CD4-positive, alpha-beta memory T cell (primary cell): ENCODE measurements around the gene GOLGA1. TPM values are rescaled to one million over a fixed set of nuclear protein-coding genes. Genes with fewer than 3 reads are reported as not detected.
A peak's percentile ranks its signal among the peaks of the same experiment; 100 is the strongest.

Experiments used
- CTCF ChIA-PET: fragments of 350-600 bp; sonication (Branson Sonifier 250); formaldehyde crosslinking; loops from one replicate; lab custom pipeline; 2021; ENCODE audit warnings: inconsistent platforms; ENCODE audit not compliant: partially characterized antibody; lab: Charles Lee
- POLR2A ChIA-PET: fragments of 350-600 bp; sonication (Branson Sonifier 250); formaldehyde crosslinking; loops from one replicate; lab custom pipeline; 2021; ENCODE audit not compliant: partially characterized antibody; lab: Charles Lee
- DNase-seq, 5 donors: peaks; one replicate each; pipeline versions ENCODE4 v3.0.0 to v3.0.0-alpha.2; 2020 to 2022; ENCODE audit warnings: mixed read lengths in 1 of 5
- H3K27ac ChIP-seq: one replicate; pipeline ENCODE4 v1.7.0; 2013; ENCODE audit warnings: low read depth, low read length
- H3K27me3 ChIP-seq: 2 replicates; pipeline ENCODE4 v1.7.0; 2013; ENCODE audit warnings: mild to moderate bottlenecking, low read length, moderate library complexity; ENCODE audit not compliant: insufficient read depth
- H3K36me3 ChIP-seq: 2 replicates; pipeline ENCODE4 v1.7.0; 2013; ENCODE audit warnings: mild to moderate bottlenecking, low read length, moderate library complexity; ENCODE audit not compliant: insufficient read depth
- H3K4me1 ChIP-seq: 2 replicates; pipeline ENCODE4 v1.7.0; 2013; ENCODE audit warnings: mild to moderate bottlenecking, low read length, moderate library complexity; ENCODE audit not compliant: insufficient read depth
- H3K4me3 ChIP-seq, 2 donors: one replicate each; pipeline ENCODE4 v1.7.0; 2013; ENCODE audit warnings: low read length in 2 of 2, mild to moderate bottlenecking in 1 of 2
- H3K9me3 ChIP-seq, 2 donors: one replicate each; pipeline ENCODE4 v1.7.0; 2013; ENCODE audit warnings: low read length in 2 of 2, control low read depth in 1 of 2; ENCODE audit not compliant: control insufficient read depth in 1 of 2
- H3K27ac Mint-ChIP-seq, 7 donors: one replicate each; pipeline ENCODE4 v1.8.0; 2020 to 2021; ENCODE audit warnings: mixed read lengths in 7 of 7, mild to moderate bottlenecking in 6 of 7, inconsistent platforms in 3 of 7, moderate library complexity in 3 of 7
- H3K27me3 Mint-ChIP-seq, 2 donors: one replicate each; pipeline ENCODE4 v1.8.0; 2020 to 2021; ENCODE audit warnings: mixed read lengths in 2 of 2
- H3K36me3 Mint-ChIP-seq, 2 donors: one replicate each; pipeline ENCODE4 v1.8.0; 2020 to 2021; ENCODE audit warnings: mixed read lengths in 2 of 2, inconsistent platforms in 1 of 2, mild to moderate bottlenecking in 1 of 2
- H3K4me1 Mint-ChIP-seq, 4 donors: one replicate each; pipeline ENCODE4 v1.8.0; 2020 to 2021; ENCODE audit warnings: mixed read lengths in 4 of 4, mild to moderate bottlenecking in 1 of 4
- H3K4me3 Mint-ChIP-seq, 8 donors: one replicate each; pipeline ENCODE4 v1.8.0; 2020 to 2021; ENCODE audit warnings: mixed read lengths in 8 of 8, mild to moderate bottlenecking in 7 of 8, moderate library complexity in 6 of 8, inconsistent platforms in 3 of 8
- H3K9me3 Mint-ChIP-seq, 8 donors: one replicate each; pipeline ENCODE4 v1.8.0; 2020 to 2021; ENCODE audit warnings: mixed read lengths in 8 of 8, mild to moderate bottlenecking in 5 of 8, inconsistent platforms in 3 of 8, moderate library complexity in 1 of 8
- intact Hi-C: fragments of 100-400 bp; cut with micrococcal nuclease; formaldehyde crosslinking; loops from one replicate; pipeline ENCODE4 v1.15.1; 2023
- polyA plus RNA-seq, 2 donors: library from polyadenylated mRNA; unstranded; fragments of 300-500 nt; fragmentation: Illumina TruSeq; gene quantifications; one replicate each; pipeline ENCODE4 v1.2.3, GENCODE V29; 2021
- total RNA-seq, 2 experiments: library from RNA; stranded (reverse); gene quantifications; one replicate each; pipeline ENCODE4 v1.2.3, GENCODE V29; 2021

The GOLGA1 gene
- total and polyA plus RNA-seq, 4 experiments from 2014 or later, result 3.1 to 38.3 (median 16.7) TPM

DNA sequence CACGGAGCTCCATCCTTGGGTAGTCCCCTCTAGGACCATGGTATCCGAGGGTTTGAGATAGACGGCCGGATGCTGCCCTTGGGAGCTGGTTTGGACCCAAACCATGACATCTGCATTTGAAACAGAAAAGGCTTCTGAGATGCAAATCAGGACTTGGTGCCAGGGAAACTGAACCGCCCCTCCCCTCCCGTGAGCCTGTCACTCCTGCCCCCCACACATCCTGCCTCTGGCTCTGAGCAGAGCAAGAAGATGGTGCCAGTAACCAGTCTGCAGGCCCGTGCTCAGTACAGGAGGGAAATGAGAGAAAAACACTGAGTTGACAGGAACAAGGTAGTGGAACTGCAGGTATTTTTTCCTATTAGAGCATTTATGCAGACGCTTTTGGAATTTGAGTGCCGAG lies 60.4 kb downstream of the GOLGA1 start:
- Histone ChIP-seq H3K27me3 (no peaks in the 10 kb centered on the region), H3K36me3 (peaks cover 65% of the 10 kb centered on the region), H3K4me1 (no peaks in the 10 kb centered on the region), H3K4me3 (no peak overlapping the region), H3K9me3 (no peaks in the 10 kb centered on the region), H3K27ac (no peak overlapping the region)
- Mint-ChIP-seq H3K9me3 (no peaks in the 10 kb centered on the region), H3K36me3 (peaks cover 38 to 59% of the 10 kb centered on the region in 2 donors), H3K4me3 (no peak overlapping the region), H3K27me3 (no peaks in the 10 kb centered on the region), H3K4me1 (peaks cover 0 to 6% (median 6%) of the 10 kb centered on the region in 4 donors), H3K27ac (no peak overlapping the region)
- POLR2A ChIA-PET, result no interaction called here
- intact Hi-C loops, result no loop called here
- CTCF ChIA-PET, result interaction anchor here (1.1 kb wide), 1 partner anchor 27 kb away, joined by 4 read pairs; the partner anchor contains the start of gene WDR38
- DNase-seq, result no peak

DNA sequence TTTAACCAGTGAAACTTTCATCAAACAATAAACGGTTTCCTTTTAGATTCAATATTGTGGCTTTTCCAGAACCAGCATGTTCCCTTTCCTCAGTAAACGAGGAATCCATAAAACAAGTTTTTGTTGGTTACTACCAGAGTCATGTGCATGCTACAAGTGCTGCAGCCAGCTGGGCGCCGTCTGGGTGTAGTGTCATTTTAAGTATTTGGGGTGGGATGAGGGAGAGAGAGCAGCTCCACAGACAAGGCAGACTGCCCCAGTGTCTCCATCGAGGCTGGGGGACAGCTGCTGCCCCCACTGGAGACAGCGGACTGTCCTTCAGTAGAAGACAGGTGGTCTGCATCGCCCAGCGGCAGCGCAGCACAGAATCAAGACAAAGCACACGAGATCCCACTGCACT lies 61.7 kb downstream of the GOLGA1 start:
- Histone ChIP-seq H3K36me3 (peaks cover 71% of the 10 kb centered on the region), H3K4me3 (no peak overlapping the region), H3K27ac (no peak overlapping the region), H3K9me3 (no peaks in the 10 kb centered on the region), H3K27me3 (no peaks in the 10 kb centered on the region), H3K4me1 (peaks cover 10% of the 10 kb centered on the region)
- ChIA-PET POLR2A (interaction anchor here (0.7 to 1.1 kb wide), 2 partner anchors 10 to 24 kb away, joined by 3 read pairs; no protein-coding TSS in a partner anchor), CTCF (interaction anchor here (2.2 to 2.4 kb wide), 2 partner anchors 14 to 26 kb away, joined by 8 to 14 read pairs; partner anchors contain the start of gene WDR38)
- H3K27ac Mint-ChIP-seq, result peak overlapping the region in 4 of 7 donors; percentile 56 to 62 (median 60)
- no peak overlapping the region for H3K4me3 Mint-ChIP-seq
- no peaks in the 10 kb centered on the region for H3K27me3 Mint-ChIP-seq
- no peaks in the 10 kb centered on the region for H3K9me3 Mint-ChIP-seq
- H3K4me1 Mint-ChIP-seq, result peaks cover 6 to 15% (median 8%) of the 10 kb centered on the region in 4 donors
- H3K36me3 Mint-ChIP-seq, result peaks cover 34 to 60% of the 10 kb centered on the region in 2 donors
- intact Hi-C loops, result no loop called here
- DNase-seq, result no peak

DNA sequence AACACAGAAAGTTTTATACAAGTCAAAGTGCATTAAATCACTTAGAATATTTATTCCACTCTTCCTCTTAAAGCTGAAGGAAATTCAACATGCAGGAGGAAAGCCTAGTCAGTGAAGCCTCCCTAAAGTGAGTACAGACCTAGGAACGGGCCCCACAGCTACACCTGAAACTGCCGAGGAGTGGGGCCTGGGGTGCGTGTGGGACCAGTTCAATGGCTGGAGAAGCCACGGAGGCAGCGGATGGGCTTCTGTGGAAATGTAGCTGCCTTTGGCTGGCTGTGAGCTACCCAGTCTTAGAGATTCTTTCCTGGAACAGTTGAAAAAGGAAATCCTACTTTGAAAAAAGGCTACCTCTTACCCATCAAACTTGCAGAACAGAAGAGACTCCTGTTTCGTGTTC lies 62.4 kb downstream of the GOLGA1 start:
- H3K27me3 Mint-ChIP-seq, result no peaks in the 10 kb centered on the region
- Histone ChIP-seq H3K36me3 (peaks cover 77% of the 10 kb centered on the region), H3K4me3 (no peak overlapping the region), H3K4me1 (peaks cover 17% of the 10 kb centered on the region), H3K27ac (no peak overlapping the region), H3K9me3 (no peaks in the 10 kb centered on the region), H3K27me3 (no peaks in the 10 kb centered on the region)
- peaks cover 32 to 61% of the 10 kb centered on the region in 2 donors for H3K36me3 Mint-ChIP-seq
- POLR2A ChIA-PET, result interaction anchor here (1.0 to 3.8 kb wide), 3 partner anchors 8 to 87 kb away, joined by 3 to 16 read pairs (median 4); partner anchors contain the start of genes ARPC5L and RPL35
- H3K27ac Mint-ChIP-seq, result peak overlapping the region in 3 of 7 donors; percentile 19 to 62 (median 48)
- no peak for DNase-seq
- CTCF ChIA-PET, result interaction anchor here (2.2 to 2.4 kb wide), 2 partner anchors 15 to 25 kb away, joined by 8 to 14 read pairs; partner anchors contain the start of gene WDR38
- intact Hi-C loops, result no loop called here
- H3K4me3 Mint-ChIP-seq, result no peak overlapping the region
- H3K4me1 Mint-ChIP-seq, result peaks cover 7 to 22% (median 13%) of the 10 kb centered on the region in 4 donors
- no peaks in the 10 kb centered on the region for H3K9me3 Mint-ChIP-seq

DNA sequence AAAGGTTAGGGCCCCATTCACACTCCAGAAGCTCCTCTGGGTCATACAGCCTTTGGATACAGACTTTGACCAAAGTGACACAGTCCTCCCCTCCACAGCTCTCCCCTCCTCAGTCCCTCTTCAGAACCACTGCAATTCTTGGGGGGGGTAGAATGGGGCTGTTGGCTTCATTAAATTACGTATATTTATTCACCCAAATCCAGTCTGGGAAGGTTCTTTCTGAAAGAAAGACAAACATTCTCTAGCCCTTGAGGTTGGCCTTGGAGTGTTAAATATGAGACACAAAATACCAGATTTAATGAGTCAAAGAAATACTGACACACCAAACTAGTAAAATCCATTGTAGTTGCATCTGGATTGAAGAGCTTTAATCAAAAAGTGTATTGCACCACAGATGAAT lies 62.9 kb downstream of the GOLGA1 start:
- ChIA-PET CTCF (interaction anchor here (2.2 to 2.4 kb wide), 2 partner anchors 16 to 25 kb away, joined by 8 to 14 read pairs; partner anchors contain the start of gene WDR38), POLR2A (interaction anchor here (1.0 to 3.8 kb wide), 3 partner anchors 8 to 88 kb away, joined by 3 to 16 read pairs (median 4); partner anchors contain the start of genes ARPC5L and RPL35)
- Histone ChIP-seq H3K27me3 (no peaks in the 10 kb centered on the region), H3K4me1 (peaks cover 22% of the 10 kb centered on the region), H3K9me3 (no peaks in the 10 kb centered on the region), H3K36me3 (peaks cover 82% of the 10 kb centered on the region), H3K27ac (no peak overlapping the region), H3K4me3 (no peak overlapping the region)
- no peak for DNase-seq
- Mint-ChIP-seq H3K4me3 (no peak overlapping the region), H3K4me1 (peaks cover 10 to 27% (median 18%) of the 10 kb centered on the region in 4 donors), H3K27ac (peak overlapping the region in 2 of 7 donors; percentile 19 to 62), H3K36me3 (peaks cover 37 to 66% of the 10 kb centered on the region in 2 donors), H3K27me3 (no peaks in the 10 kb centered on the region), H3K9me3 (no peaks in the 10 kb centered on the region)
- intact Hi-C loops, result no loop called here

- Mint-ChIP-seq H3K27me3 (no peaks in the 10 kb centered on the region), H3K4me1 (peaks cover 12 to 35% (median 26%) of the 10 kb centered on the region in 4 donors), H3K36me3 (peaks cover 39 to 68% of the 10 kb centered on the region in 2 donors), H3K4me3 (no peak overlapping the region), H3K27ac (peak overlapping the region in 5 of 7 donors; percentile 50 to 89 (median 72)), H3K9me3 (no peaks in the 10 kb centered on the region)
- ChIA-PET POLR2A (interaction anchor here (1.3 to 3.8 kb wide), 2 partner anchors 15 to 89 kb away, joined by 3 to 16 read pairs; partner anchors contain the start of genes ARPC5L and RPL35), CTCF (interaction anchor here (2.2 to 2.4 kb wide), 2 partner anchors 16 to 24 kb away, joined by 8 to 14 read pairs; partner anchors contain the start of gene WDR38)
- Histone ChIP-seq H3K27ac (no peak overlapping the region), H3K4me3 (no peak overlapping the region), H3K9me3 (no peaks in the 10 kb centered on the region), H3K27me3 (no peaks in the 10 kb centered on the region), H3K36me3 (peaks cover 85% of the 10 kb centered on the region), H3K4me1 (peaks cover 30% of the 10 kb centered on the region)
- DNase-seq, result no peak
- intact Hi-C loops, result no loop called here
Observed at GRCh38 chr9:124877021-124877782, 63.7 kb downstream of the GOLGA1 start.

- Mint-ChIP-seq H3K9me3 (no peaks in the 10 kb centered on the region), H3K4me1 (peaks cover 27 to 52% (median 42%) of the 10 kb centered on the region in 4 donors), H3K27ac (peak overlapping the region in 3 of 7 donors; percentile 6 to 53 (median 18)), H3K36me3 (peaks cover 39 to 78% of the 10 kb centered on the region in 2 donors), H3K27me3 (no peaks in the 10 kb centered on the region), H3K4me3 (no peak overlapping the region)
- POLR2A ChIA-PET, result interaction anchor here (3.8 kb wide), 1 partner anchor 14 kb away, joined by 16 read pairs; the partner anchor contains the start of genes ARPC5L and RPL35
- Histone ChIP-seq H3K4me1 (peaks cover 46% of the 10 kb centered on the region), H3K27ac (no peak overlapping the region), H3K4me3 (no peak overlapping the region), H3K36me3 (peaks cover 70% of the 10 kb centered on the region), H3K27me3 (no peaks in the 10 kb centered on the region), H3K9me3 (no peaks in the 10 kb centered on the region)
- CTCF ChIA-PET, result interaction anchor here (7.9 kb wide), 1 partner anchor 21 kb away, joined by 56 read pairs; the partner anchor contains the start of gene WDR38
- intact Hi-C loops, result no loop called here
- DNase-seq, result no peak
Observed at GRCh38 chr9:124875501-124875900, 65.4 kb downstream of the GOLGA1 start.
